Measurements from ENCODE around the gene AK4. TPM values are rescaled to one million over a fixed set of nuclear protein-coding genes. Genes with fewer than 3 reads are reported as not detected.

The AK4 gene
- total and polyA plus RNA-seq, 2 of the 8 experiments (the other 6 are each of a cell fraction or from before 2014, with no cell fraction given), result 64.5 to 175 TPM

GRCh38 chr1:65231718-65232330 lies 83.8 kb downstream of the AK4 start:
- H3K4me2 ChIP-seq (ENCODE audit: insufficient read depth in 1 of 2, low read depth in 2 of 2, low read length in 2 of 2), result no peak overlapping the region
- H2BK15ac ChIP-seq (ENCODE audit: low read length), result no peak overlapping the region
- H4K5ac ChIP-seq (ENCODE audit: insufficient read length, low read depth, low read length), result no peak overlapping the region
- no peak overlapping the region for H4K8ac ChIP-seq (ENCODE audit: extremely low read depth, insufficient read depth, low read length)
- H3K4me3 ChIP-seq (ENCODE audit: extremely low read depth in 1 of 4, insufficient read depth in 2 of 4, low read depth in 3 of 4, low read length in 4 of 4), result no peak overlapping the region
- no peak overlapping the region for H2AK5ac ChIP-seq (ENCODE audit: low read depth, low read length)
- no peak overlapping the region for H3K9ac ChIP-seq (replicated peaks in 1 of 4; ENCODE audit: extremely low read depth in 1 of 4, low read depth in 3 of 4, low read length in 3 of 4)
- H3K36me3 ChIP-seq (ENCODE audit: control insufficient read depth in 2 of 4, insufficient read depth in 4 of 4, low read length in 3 of 4), result 0 out of 8 replicates have a peak, but pooled peaks cover 0 to 3% (median 0%) of the 10 kb centered on the region in 4 experiments
- H3K9me3 ChIP-seq (ENCODE audit: insufficient read depth in 2 of 2, low read depth in 1 of 2, low read length in 1 of 2), result no peaks in the 10 kb centered on the region
- no peak overlapping the region for H2BK5ac ChIP-seq (ENCODE audit: low read depth, low read length)
- no peaks in the 10 kb centered on the region for H3K4me1 ChIP-seq (replicated peaks in 1 of 4; ENCODE audit: control insufficient read depth in 3 of 4, insufficient read depth in 4 of 4, low read length in 3 of 4)
- H3K27ac ChIP-seq (ENCODE audit: low read depth, low read length), result no peak overlapping the region
- H2BK20ac ChIP-seq (ENCODE audit: low read length), result no peak overlapping the region
- H2BK12ac ChIP-seq (ENCODE audit: low read depth, low read length), result no peak overlapping the region
- no peak for FAIRE-seq
- no peaks in the 10 kb centered on the region for H3K23me2 ChIP-seq (ENCODE audit: low read depth, low read length)
- peaks cover 2% of the 10 kb centered on the region; the same call in 1 of the 2 replicates for H3K79me1 ChIP-seq (ENCODE audit: low read depth, low read length)
- no peak overlapping the region for H3K18ac ChIP-seq (ENCODE audit: extremely low read depth, low read length)
- H4K20me1 ChIP-seq (replicated peaks in 1 of 2; ENCODE audit: control insufficient read depth in 1 of 2, insufficient read depth in 2 of 2, low read length in 2 of 2), result no peaks in the 10 kb centered on the region
- H3K4ac ChIP-seq (replicated peaks; ENCODE audit: insufficient read length, low read depth, low read length), result no peak overlapping the region
- no peak overlapping the region for H2BK120ac ChIP-seq (replicated peaks; ENCODE audit: low read depth, low read length)
- H3K14ac ChIP-seq (ENCODE audit: insufficient read length), result no peak overlapping the region
- ChIA-PET CTCF (ENCODE audit: partially characterized antibody) (interaction anchor here (0.6 to 7.0 kb wide), 9 partner anchors 11 to 456 kb away, joined by 3 to 69 read pairs (median 4); no protein-coding TSS in a partner anchor), POLR2A (ENCODE audit: partially characterized antibody) (interaction anchor here (0.9 kb wide), 1 partner anchor 10 kb away, joined by 3 read pairs; no protein-coding TSS in a partner anchor)
- no peak for DNase-seq (ENCODE audit: low read depth in 1 of 2, low spot score in 2 of 2)
- no peak overlapping the region for H4K91ac ChIP-seq (replicated peaks; ENCODE audit: insufficient read length, low read length)
- H3K27me3 ChIP-seq (replicated peaks in 1 of 4; ENCODE audit: control insufficient read depth in 3 of 4, extremely low read depth in 1 of 4, insufficient read depth in 3 of 4, low read length in 3 of 4), result no peaks in the 10 kb centered on the region
- H2AFZ ChIP-seq (ENCODE audit: low read length), result no peak overlapping the region
- H3K23ac ChIP-seq (ENCODE audit: insufficient read length), result no peak overlapping the region
- WGBS, 2 experiments (ENCODE audit: extremely low coverage in 1 of 2, insufficient coverage in 1 of 2, insufficient read length in 1 of 2, insufficient replicate concordance in 2 of 2, low coverage in 1 of 2, low lambda C conversion rate in 2 of 2, missing lambda C conversion rate in 1 of 2), result 88% methylated on average over 4 of the region's 4 CpGs; no CpG with 5 or more reads in 1 of the 2 experiments
- no peak overlapping the region for H3K56ac ChIP-seq (replicated peaks; ENCODE audit: insufficient read length, low read depth, low read length)
- no peak for TF ChIP-seq CEBPB (IDR thresholded peaks at IDR 0.05; ENCODE audit: low read depth, low read length)
- no peak for TF ChIP-seq JUND (IDR thresholded peaks at IDR 0.05; ENCODE audit: low read length)
- TF ChIP-seq GABPA (IDR thresholded peaks at IDR 0.05; ENCODE audit: borderline replicate concordance, insufficient read depth, low read length), result no peak
- TF ChIP-seq FOSL1 (IDR thresholded peaks at IDR 0.05; ENCODE audit: insufficient read depth, low read depth, low read length), result no peak
- TF ChIP-seq TEAD4 (IDR thresholded peaks at IDR 0.05; ENCODE audit: low read depth, low read length), result no peak
- TF ChIP-seq KDM1A (IDR thresholded peaks at IDR 0.05; ENCODE audit: borderline replicate concordance, low read length), result no peak
- TF ChIP-seq JUN (IDR thresholded peaks at IDR 0.05; ENCODE audit: low read depth, low read length), result no peak
- TF ChIP-seq HDAC2 (IDR thresholded peaks at IDR 0.05; ENCODE audit: borderline replicate concordance in 1 of 2, low read depth in 2 of 2, low read length in 2 of 2), result no peak
- TF ChIP-seq NRF1 (IDR thresholded peaks at IDR 0.05; ENCODE audit: low read depth, low read length), result no peak
- H3K79me2 ChIP-seq (ENCODE audit: control insufficient read depth in 1 of 2, insufficient read depth in 2 of 2, low read length in 2 of 2), result no peaks in the 10 kb centered on the region

Data from H1 (cell line).